Measurements from ENCODE around the gene CLN3.
"Not testable (repeated sequence)": the region's sequence is repeated elsewhere in the genome, so short reads cannot be mapped to it uniquely, and the experiment has no call there.

CLN3 gene

GRCh38 chr16:28494121-28494851 is 2.4 kb upstream of the CLN3 start, which contains the start of gene APOBR:
APOBR (plus strand) TSS chr16:28494643; CDS start chr16:28494682, 39 bp downstream.
- peak; percentile 81 to 88 for DNase-seq

GRCh38 chr16:28492511-28492910 is 637 bp upstream of the CLN3 start:
- no peak for DNase-seq

GRCh38 chr16:28491230-28491969 is 474 bp downstream of the CLN3 start:
- DNase-seq: peak in 1 of 2 experiments; percentile 35

- DNase-seq: no peak
Measured at GRCh38 chr16:28486266-28486665, 5.6 kb downstream of the CLN3 start.

- DNase-seq: not testable (repeated sequence)
Measured at GRCh38 chr16:28483361-28483760, 8.5 kb downstream of the CLN3 start.

- DNase-seq: no peak
Measured at GRCh38 chr16:28482026-28482425, 9.8 kb downstream of the CLN3 start.

GRCh38 chr16:28478506-28479180 is 13.2 kb downstream of the CLN3 start:
- DNase-seq: no peak

- DNase-seq: no peak
Measured at GRCh38 chr16:28477311-28477920, 14.5 kb downstream of the CLN3 start.

GRCh38 chr16:28475221-28475620 is 16.7 kb downstream of the CLN3 start:
- DNase-seq: no peak

GRCh38 chr16:28473714-28474265 is 18.1 kb downstream of the CLN3 start:
- no peak for DNase-seq

- not testable (repeated sequence) for DNase-seq
Measured at GRCh38 chr16:28447081-28447480, 44.8 kb downstream of the CLN3 start.

GRCh38 chr16:28446388-28446787 is 45.5 kb downstream of the CLN3 start:
- not testable (repeated sequence) for DNase-seq

GRCh38 chr16:28443943-28444342 is 47.9 kb downstream of the CLN3 start:
- not testable (repeated sequence) for DNase-seq

GRCh38 chr16:28438899-28439298 is 53.0 kb downstream of the CLN3 start:
- not testable (repeated sequence) for DNase-seq

- DNase-seq: not testable (repeated sequence)
Measured at GRCh38 chr16:28435340-28435739, 56.5 kb downstream of the CLN3 start.
